SK-MEL-5 (cell line): ENCODE measurements around the gene TIAM1. TPM values are rescaled to one million over a fixed set of nuclear protein-coding genes. Genes with fewer than 3 reads are reported as not detected.

ENCODE experiments used
- DNase-seq: peaks from one replicate; pipeline ENCODE4 v3.0.0-alpha.2; 2016; ENCODE audit warnings: low read depth, low spot score
- in situ Hi-C: cut with HindIII; loops from 2 replicates; pipeline ENCODE4 v1.10.0; 2016; ENCODE audit warnings: low sequenced_read_pairs, high pct_unique_total_duplicates, low pct_unique_long_range_greater_than_20kb
- polyA plus RNA-seq, 2 experiments: library from polyadenylated mRNA; depleted of rRNA; stranded (reverse); fragments of >200 nt; gene quantifications; 2 replicates each; pipeline ENCODE4 v1.2.3, GENCODE V29; 2015
- total RNA-seq: library from RNA; depleted of rRNA; stranded (reverse); fragments of >200 nt; shearing (Covaris generic); gene quantifications from 2 replicates; pipeline ENCODE4 v1.2.3, GENCODE V29; 2014; rRNA removed

The TIAM1 gene, protein sequence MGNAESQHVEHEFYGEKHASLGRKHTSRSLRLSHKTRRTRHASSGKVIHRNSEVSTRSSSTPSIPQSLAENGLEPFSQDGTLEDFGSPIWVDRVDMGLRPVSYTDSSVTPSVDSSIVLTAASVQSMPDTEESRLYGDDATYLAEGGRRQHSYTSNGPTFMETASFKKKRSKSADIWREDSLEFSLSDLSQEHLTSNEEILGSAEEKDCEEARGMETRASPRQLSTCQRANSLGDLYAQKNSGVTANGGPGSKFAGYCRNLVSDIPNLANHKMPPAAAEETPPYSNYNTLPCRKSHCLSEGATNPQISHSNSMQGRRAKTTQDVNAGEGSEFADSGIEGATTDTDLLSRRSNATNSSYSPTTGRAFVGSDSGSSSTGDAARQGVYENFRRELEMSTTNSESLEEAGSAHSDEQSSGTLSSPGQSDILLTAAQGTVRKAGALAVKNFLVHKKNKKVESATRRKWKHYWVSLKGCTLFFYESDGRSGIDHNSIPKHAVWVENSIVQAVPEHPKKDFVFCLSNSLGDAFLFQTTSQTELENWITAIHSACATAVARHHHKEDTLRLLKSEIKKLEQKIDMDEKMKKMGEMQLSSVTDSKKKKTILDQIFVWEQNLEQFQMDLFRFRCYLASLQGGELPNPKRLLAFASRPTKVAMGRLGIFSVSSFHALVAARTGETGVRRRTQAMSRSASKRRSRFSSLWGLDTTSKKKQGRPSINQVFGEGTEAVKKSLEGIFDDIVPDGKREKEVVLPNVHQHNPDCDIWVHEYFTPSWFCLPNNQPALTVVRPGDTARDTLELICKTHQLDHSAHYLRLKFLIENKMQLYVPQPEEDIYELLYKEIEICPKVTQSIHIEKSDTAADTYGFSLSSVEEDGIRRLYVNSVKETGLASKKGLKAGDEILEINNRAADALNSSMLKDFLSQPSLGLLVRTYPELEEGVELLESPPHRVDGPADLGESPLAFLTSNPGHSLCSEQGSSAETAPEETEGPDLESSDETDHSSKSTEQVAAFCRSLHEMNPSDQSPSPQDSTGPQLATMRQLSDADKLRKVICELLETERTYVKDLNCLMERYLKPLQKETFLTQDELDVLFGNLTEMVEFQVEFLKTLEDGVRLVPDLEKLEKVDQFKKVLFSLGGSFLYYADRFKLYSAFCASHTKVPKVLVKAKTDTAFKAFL (N-terminal part only)
- total RNA-seq, result 4.2 and 4.3 TPM in 2 replicates
- polyA plus RNA-seq (2015; cell fraction: cytosol; rRNA removed), result 8.1 and 10.5 TPM in 2 replicates
- polyA plus RNA-seq (2015; cell fraction: nucleus; rRNA removed), result 7.1 and 8.5 TPM in 2 replicates

DNA sequence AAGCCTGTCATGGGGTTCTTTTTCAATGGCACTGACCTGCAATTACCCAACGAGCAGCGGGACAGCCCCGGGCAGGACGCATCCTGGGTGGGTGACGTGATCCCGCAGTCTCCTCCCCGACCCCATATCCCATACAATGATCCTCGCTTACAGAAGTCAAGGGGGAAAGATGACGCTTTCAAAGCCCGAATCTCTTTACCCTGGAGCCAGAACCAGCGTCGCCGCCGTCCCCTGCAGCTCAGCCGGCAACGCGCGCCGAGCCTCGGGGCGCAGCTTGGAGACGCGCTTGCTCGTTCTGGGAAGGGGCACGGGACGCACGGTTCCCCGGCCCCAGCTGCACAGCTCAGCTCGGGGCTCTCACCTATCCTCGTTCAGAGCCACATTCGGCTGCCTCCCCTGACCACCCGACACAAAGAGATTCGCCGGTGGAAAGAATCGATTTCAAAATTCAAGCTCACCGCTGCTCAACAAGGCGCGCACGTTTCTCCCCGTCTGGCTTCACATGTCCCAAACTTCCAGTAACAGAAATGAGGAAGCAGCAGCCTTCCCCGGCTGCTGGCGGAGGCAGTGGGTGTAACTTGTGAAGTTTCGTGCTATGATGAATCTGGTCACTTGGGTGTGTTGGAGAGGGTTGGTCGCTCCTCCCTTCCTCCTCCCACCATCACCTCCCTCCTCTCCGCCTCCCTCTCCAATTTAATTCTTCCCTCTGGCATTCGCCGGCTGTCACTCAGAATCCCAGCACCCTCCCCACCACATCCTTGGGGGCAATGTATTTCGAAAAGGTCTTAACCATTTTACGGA lies at the start of gene TIAM1:
Gene TIAM1, minus strand, starts transcription at position 582 of the 801 bp plus-strand sequence. CDS start 77,289 bp downstream, outside the sequence.
- peak; percentile 64 for DNase-seq
- in situ Hi-C loops, result no loop called here

DNA sequence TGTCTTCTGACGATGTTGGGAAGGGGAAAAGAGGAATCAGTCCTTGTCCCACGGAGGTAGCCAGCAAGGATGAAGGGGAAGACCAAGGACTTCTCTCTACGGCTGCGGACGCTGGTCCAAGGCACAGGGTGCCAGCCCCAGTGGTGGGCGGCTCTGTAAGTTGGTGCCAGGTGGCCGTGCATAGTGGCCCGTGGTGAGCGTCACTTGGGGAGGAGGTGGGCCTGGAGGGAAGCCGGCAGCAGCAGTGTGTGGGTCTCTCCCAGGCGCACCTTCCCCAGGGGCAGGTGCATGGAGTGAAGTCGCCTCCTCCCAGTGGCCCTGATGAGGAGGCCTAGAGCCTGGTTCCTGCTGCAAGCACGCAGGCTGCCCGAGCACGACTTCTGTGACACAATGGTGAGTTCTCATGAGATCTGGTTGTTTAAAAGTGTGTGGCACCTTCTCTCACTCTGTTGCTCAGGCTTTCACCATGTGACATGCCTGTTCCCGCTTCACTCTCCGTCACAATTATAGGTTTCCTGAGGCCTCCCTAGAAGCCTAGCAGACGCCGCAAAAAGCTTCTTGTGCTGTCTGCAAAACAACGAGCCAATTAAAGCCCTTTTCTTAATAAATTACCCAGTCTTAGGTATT lies 43.6 kb upstream of the TIAM1 start:
- in situ Hi-C loops, result no loop called here
- no peak for DNase-seq

- DNase-seq, result no peak
- in situ Hi-C loops, result no loop called here
Measured at GRCh38 chr21:31386006-31386405, 41.9 kb upstream of the TIAM1 start.

DNA sequence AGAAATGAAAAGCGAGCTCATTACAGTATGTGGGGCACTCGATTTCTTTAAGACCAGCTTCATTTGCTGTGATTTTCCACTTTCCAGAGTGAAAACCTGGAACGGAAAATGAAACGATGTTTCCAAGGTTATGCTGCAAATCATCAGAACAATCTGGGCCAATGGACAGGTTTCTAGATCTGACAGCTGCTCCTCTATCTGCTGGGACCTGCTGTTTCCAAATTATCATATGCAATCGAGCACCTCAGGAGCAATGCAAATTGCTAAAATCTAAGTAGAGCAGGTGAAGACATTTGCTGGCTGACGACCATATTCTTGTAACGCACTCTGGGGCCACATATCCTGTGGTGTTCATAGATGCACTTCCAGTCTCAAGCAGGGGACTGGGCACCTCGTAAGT lies 39.7 kb upstream of the TIAM1 start:
- in situ Hi-C loops, result no loop called here
- no peak for DNase-seq

GRCh38 chr21:31382060-31382459 lies 38.0 kb upstream of the TIAM1 start:
- DNase-seq, result no peak
- in situ Hi-C loops, result no loop called here

GRCh38 chr21:31376301-31376700 lies 32.2 kb upstream of the TIAM1 start:
- DNase-seq, result no peak
- in situ Hi-C loops, result no loop called here

DNA sequence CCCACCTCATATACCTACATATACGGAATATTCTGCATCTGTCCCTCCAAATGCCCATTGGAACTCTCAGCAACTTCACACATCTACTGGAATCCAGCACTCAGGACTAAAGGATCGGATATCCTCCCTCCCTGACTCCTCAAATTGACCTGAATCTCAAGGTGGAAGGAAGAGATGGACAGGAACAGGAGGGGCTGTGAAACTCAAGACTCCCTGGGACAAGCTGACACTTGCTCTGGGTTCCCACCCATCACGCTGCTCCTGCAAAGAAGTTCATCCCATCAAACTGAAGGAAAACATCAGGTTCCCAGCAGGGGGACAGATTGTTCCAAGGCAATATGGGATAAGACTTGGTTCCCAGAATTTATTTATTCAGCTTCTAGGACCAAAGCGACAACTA lies 30.3 kb upstream of the TIAM1 start:
- in situ Hi-C loops, result no loop called here

GRCh38 chr21:31372471-31372765 lies 28.4 kb upstream of the TIAM1 start:
- DNase-seq, result no peak
- in situ Hi-C loops, result no loop called here

More for the DNA sequence above, 30.3 kb upstream of the TIAM1 start:
- no peak for DNase-seq

- in situ Hi-C loops, result no loop called here
- DNase-seq, result no peak
Measured at GRCh38 chr21:31371715-31372470, 27.8 kb upstream of the TIAM1 start.

GRCh38 chr21:31370893-31371544 lies 27.0 kb upstream of the TIAM1 start:
- no peak for DNase-seq
- in situ Hi-C loops, result no loop called here

GRCh38 chr21:31370281-31370892 lies 26.3 kb upstream of the TIAM1 start:
- no peak for DNase-seq
- in situ Hi-C loops, result no loop called here

- in situ Hi-C loops, result no loop called here
- no peak for DNase-seq
Measured at GRCh38 chr21:31368361-31368760, 24.3 kb upstream of the TIAM1 start.

DNA sequence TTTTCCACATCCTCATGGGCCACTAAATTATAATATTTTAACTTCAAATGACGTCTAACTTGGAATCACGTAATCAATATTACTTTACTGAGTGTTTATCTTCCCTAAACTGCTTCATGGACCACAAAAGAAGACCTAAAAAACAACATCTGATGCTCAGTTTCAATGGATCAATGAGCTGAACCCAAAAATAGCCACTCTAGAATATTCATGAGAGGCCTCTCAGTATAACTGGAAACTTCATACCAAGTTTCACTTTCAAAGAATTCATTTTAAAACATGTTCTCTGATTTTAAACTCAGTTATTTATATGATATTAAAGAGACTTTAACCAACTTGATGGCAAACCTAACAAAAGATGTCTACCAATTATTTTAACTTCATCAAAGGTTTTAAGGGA lies 23.7 kb upstream of the TIAM1 start:
- in situ Hi-C loops, result no loop called here
- DNase-seq, result no peak

DNA sequence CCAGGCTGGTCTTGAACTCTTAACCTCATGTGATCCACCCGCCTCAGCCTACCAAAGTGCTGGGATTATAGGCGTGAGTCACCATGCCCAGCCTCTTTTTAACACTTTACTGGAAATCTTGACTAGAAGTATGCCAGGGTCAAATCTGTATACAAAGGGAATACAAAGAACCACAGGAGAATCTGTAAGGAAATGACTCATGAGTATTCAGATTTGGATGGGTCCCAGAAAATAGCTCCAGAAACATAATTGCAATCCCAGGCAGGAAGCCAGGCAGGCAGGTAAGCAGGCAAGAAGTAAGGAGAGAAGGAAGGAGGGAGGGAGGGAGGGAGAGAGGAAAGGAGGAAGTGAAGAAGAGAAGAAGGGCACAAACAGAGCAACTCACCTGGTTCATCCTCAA lies 22.8 kb upstream of the TIAM1 start:
- in situ Hi-C loops, result no loop called here
- no peak for DNase-seq

DNA sequence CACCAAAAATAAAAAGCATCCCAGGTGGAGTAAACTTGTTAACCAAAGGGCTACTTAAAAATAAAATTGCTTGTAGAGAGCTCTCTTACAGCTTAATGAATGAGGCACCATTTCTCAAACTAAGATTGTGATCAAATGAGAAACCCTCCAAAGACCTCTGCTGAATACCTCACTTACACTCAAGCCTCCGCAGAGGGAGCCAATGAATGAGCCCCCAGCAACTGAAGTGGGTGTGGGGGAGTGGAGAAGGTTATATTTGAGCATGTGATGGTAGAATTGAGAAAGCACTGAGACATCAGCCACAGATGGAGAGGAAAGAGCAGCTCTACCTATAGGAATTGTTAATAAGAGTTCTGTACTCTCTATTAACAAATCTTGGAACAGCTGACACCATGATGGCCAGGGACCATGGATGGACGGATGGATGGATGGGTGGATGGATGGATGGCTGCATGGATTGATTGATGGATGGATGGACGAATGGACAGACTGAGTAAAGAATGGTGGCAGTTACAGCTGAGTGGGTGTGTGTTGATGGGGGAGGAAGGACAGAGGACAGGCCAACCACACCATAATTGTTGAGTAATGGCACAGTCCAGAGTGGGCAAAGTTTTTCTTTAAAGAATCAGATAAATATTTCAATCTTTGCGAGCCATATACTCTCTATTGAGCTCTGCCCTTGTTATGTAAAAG lies 20.3 kb upstream of the TIAM1 start:
- in situ Hi-C loops, result no loop called here
- DNase-seq, result no peak
